HepG2 (cell line): ENCODE results near the gene RNF10. TPM values are rescaled to one million over a fixed set of nuclear protein-coding genes. Genes with fewer than 3 reads are reported as not detected.

Experiments used
- ARID5B ChIP-seq: IDR thresholded peaks from 2 replicates; pipeline ENCODE4 v1.4.0; 2020; ENCODE audit warnings: mild to moderate bottlenecking, missing genetic modification reagents
- ATM ChIP-seq: fragments of 450-650 bp; IDR thresholded peaks from 2 replicates; pipeline ENCODE4 v1.7.1; 2017; ENCODE audit warnings: mild to moderate bottlenecking, borderline replicate concordance
- GLI4 ChIP-seq: sonication (generic); formaldehyde crosslinking; IDR thresholded peaks from 2 replicates; pipeline ENCODE4 v1.5.1; 2020; ENCODE audit warnings: missing genetic modification reagents, mild to moderate bottlenecking, moderate library complexity, borderline replicate concordance
- LRRFIP1 ChIP-seq: sonication (generic); formaldehyde crosslinking; conservative IDR thresholded peaks from 2 replicates; pipeline ENCODE4 v1.4.0; 2020; ENCODE audit warnings: missing genetic modification reagents
- RELA ChIP-seq: sonication (generic); formaldehyde crosslinking; IDR thresholded peaks from 2 replicates; pipeline ENCODE4 v1.4.0; 2020; ENCODE audit warnings: missing genetic modification reagents
- ZBTB40 ChIP-seq, 2 experiments: fragments of 450-650 bp in 1 of 2; sonication (generic) in 1 of 2; formaldehyde crosslinking in 1 of 2; IDR thresholded peaks; 2 replicates each; pipeline versions ENCODE4 v1.6.1 to v1.8.0; 2016 to 2022; ENCODE audit warnings: antibody characterized with exemption in 1 of 2, mild to moderate bottlenecking in 1 of 2, missing genetic modification reagents in 1 of 2
- ZNF513 ChIP-seq: sonication (generic); formaldehyde crosslinking; conservative IDR thresholded peaks from 2 replicates; pipeline ENCODE4 v1.5.0; 2020; ENCODE audit warnings: missing genetic modification reagents
- ZNF562 ChIP-seq: sonication (generic); formaldehyde crosslinking; IDR thresholded peaks from 2 replicates; pipeline ENCODE4 v1.8.0; 2022; ENCODE audit warnings: missing genetic modification reagents, borderline replicate concordance
- ZNF850 ChIP-seq: sonication (generic); formaldehyde crosslinking; conservative IDR thresholded peaks from 2 replicates; pipeline ENCODE4 v1.9.0; 2021; ENCODE audit warnings: mild to moderate bottlenecking, missing genetic modification reagents
- polyA plus RNA-seq, 8 experiments: library from polyadenylated mRNA; depleted of rRNA in 3 of 8; stranded (reverse) in 7 of 8; unstranded in 1 of 8; fragments of >200 nt; fragmentation: Illumina TruSeq in 4 of 8; extraction: Trizol in 4 of 8; gene quantifications; 2 replicates each; pipeline versions ENCODE4 v1.2.1 to v1.2.3, GENCODE V29; 2011 to 2016; ENCODE audit warnings: low read depth in 4 of 8, missing spikeins in 1 of 8, mixed read lengths in 1 of 8; ENCODE audit not compliant: insufficient read depth in 1 of 8
- total RNA-seq, 5 experiments: library from RNA; depleted of rRNA; stranded (reverse); fragments of >200 nt; fragmentation: Illumina TruSeq; extraction: Trizol; gene quantifications; 2 replicates each; pipeline ENCODE4 v1.2.3, GENCODE V29; 2016; ENCODE audit warnings: low read depth in 1 of 5

RNF10 gene
- total and polyA plus RNA-seq, 2 of the 13 experiments (the other 11 are each of a cell fraction or from before 2014, with no cell fraction given): 62.5 to 88.0 TPM

GRCh38 chr12:120534703-120535655 lies 823 bp downstream of the RNF10 start (continued):
- no peak for TF ChIP-seq ZBTB40 (IDR thresholded peaks at IDR 0.05)
- peak; percentile 31; the same call in 1 of the 2 replicates for TF ChIP-seq ZBTB40 (CRISPR knock-in tag; IDR thresholded peaks at IDR 0.05)
- TF ChIP-seq GLI4: peak; percentile 85; the same call in 1 of the 2 replicates
- TF ChIP-seq ATM: no peak
- no peak for TF ChIP-seq ZNF850 (CRISPR knock-in tag)
- TF ChIP-seq ARID5B: no peak
- no peak for TF ChIP-seq RELA (CRISPR knock-in tag)
- TF ChIP-seq LRRFIP1 (CRISPR knock-in tag): no peak
- TF ChIP-seq ZNF513: no peak
- TF ChIP-seq ZNF562 (CRISPR knock-in tag): no peak
